ENCODE results near the gene COBLL1. TPM values are rescaled to one million over a fixed set of nuclear protein-coding genes. Genes with fewer than 3 reads are reported as not detected.

Gene COBLL1
- total and polyA plus RNA-seq, 8 donors = 18.0 to 74.5 (median 61.7) TPM

- TF ChIP-seq CTCF (IDR thresholded peaks at IDR 0.05) = no peak
- H3K9me3 ChIP-seq = no peaks in the 10 kb centered on the region
- H3K4me3 ChIP-seq = no peak overlapping the region
- 55 to 65% methylated on average over 4 of the region's 4 CpGs for WGBS, 2 donors
- H3K4me1 ChIP-seq = peaks cover 5 to 33% (median 30%) of the 10 kb centered on the region in 3 donors
- ATAC-seq (peak in 3 of 4 donors; percentile 22 to 41 (median 28)), DNase-seq (no peak), FAIRE-seq (no peak)
- H3K27me3 ChIP-seq = no peaks in the 10 kb centered on the region
- H3K27ac ChIP-seq = no peak overlapping the region
- H3K36me3 ChIP-seq = no peaks in the 10 kb centered on the region
- intact Hi-C loops (cut with DNase I) = no loop called here
These were observed 47.0 kb downstream of the COBLL1 start for GRCh38 chr2:164794432-164795231.

- no peaks in the 10 kb centered on the region for H3K27me3 ChIP-seq
- no peaks in the 10 kb centered on the region for H3K9me3 ChIP-seq
- DNase-seq = no peak
- no peak for FAIRE-seq
- no peak for TF ChIP-seq CTCF (IDR thresholded peaks at IDR 0.05)
- no peak overlapping the region for H3K27ac ChIP-seq
- peaks cover 5 to 33% (median 33%) of the 10 kb centered on the region in 3 donors for H3K4me1 ChIP-seq
- no peaks in the 10 kb centered on the region for H3K36me3 ChIP-seq
- intact Hi-C loops (cut with DNase I) = no loop called here
- no peak for ATAC-seq
- H3K4me3 ChIP-seq = no peak overlapping the region
These were observed 47.6 kb downstream of the COBLL1 start for GRCh38 chr2:164794016-164794415.

GRCh38 chr2:164793529-164793928 is 48.1 kb downstream of the COBLL1 start:
- no peak overlapping the region for H3K4me3 ChIP-seq
- no peaks in the 10 kb centered on the region for H3K27me3 ChIP-seq
- no peak for FAIRE-seq
- intact Hi-C loops (cut with DNase I) = no loop called here
- H3K36me3 ChIP-seq = no peaks in the 10 kb centered on the region
- no peak overlapping the region for H3K27ac ChIP-seq
- ATAC-seq = no peak
- WGBS, 2 donors = 87 to 98% methylated on average over 1 of the region's 1 CpG
- no peak for TF ChIP-seq CTCF (IDR thresholded peaks at IDR 0.05)
- no peak for DNase-seq
- H3K9me3 ChIP-seq = no peaks in the 10 kb centered on the region
- H3K4me1 ChIP-seq = peaks cover 5 to 33% (median 33%) of the 10 kb centered on the region in 3 donors

GRCh38 chr2:164792316-164793170 is 49.1 kb downstream of the COBLL1 start:
- 95% methylated on average over 5 of the region's 5 CpGs for WGBS, 2 donors
- ATAC-seq = no peak
- Histone ChIP-seq H3K9me3 (no peaks in the 10 kb centered on the region), H3K27me3 (no peaks in the 10 kb centered on the region), H3K36me3 (no peaks in the 10 kb centered on the region), H3K4me1 (peaks cover 5 to 33% (median 29%) of the 10 kb centered on the region in 3 donors), H3K4me3 (no peak overlapping the region), H3K27ac (no peak overlapping the region)
- no peak for FAIRE-seq
- no peak for TF ChIP-seq CTCF (IDR thresholded peaks at IDR 0.05)
- intact Hi-C loops (cut with DNase I) = no loop called here
- DNase-seq = no peak

Data from pancreas (tissue), 10 donors.